Astrocyte of the spinal cord (primary cell): ENCODE measurements around the gene DNAH11.

Experiments used
- DNase-seq: peaks from one replicate; pipeline ENCODE4 v3.0.0; 2011; ENCODE audit warnings: low read depth, low spot score
- H3K4me3 ChIP-seq: 2 replicates; pipeline ENCODE4 v1.5.1; 2011; ENCODE audit warnings: low read depth, mild to moderate bottlenecking, low read length, moderate library complexity
- in situ Hi-C: cut with HindIII; loops from 2 replicates; pipeline ENCODE4 v1.10.0; 2017; ENCODE audit warnings: low sequenced_read_pairs
- TF ChIP-seq, protein P1 (sequence below): IDR thresholded peaks from 2 replicates; pipeline ENCODE4 v1.5.1; 2012; ENCODE audit warnings: low read depth, mild to moderate bottlenecking, low read length, inconsistent platforms

The DNAH11 gene

GRCh38 chr7:21572331-21573313 is 29.8 kb downstream of the DNAH11 start:
- TF ChIP-seq, protein P1, sequence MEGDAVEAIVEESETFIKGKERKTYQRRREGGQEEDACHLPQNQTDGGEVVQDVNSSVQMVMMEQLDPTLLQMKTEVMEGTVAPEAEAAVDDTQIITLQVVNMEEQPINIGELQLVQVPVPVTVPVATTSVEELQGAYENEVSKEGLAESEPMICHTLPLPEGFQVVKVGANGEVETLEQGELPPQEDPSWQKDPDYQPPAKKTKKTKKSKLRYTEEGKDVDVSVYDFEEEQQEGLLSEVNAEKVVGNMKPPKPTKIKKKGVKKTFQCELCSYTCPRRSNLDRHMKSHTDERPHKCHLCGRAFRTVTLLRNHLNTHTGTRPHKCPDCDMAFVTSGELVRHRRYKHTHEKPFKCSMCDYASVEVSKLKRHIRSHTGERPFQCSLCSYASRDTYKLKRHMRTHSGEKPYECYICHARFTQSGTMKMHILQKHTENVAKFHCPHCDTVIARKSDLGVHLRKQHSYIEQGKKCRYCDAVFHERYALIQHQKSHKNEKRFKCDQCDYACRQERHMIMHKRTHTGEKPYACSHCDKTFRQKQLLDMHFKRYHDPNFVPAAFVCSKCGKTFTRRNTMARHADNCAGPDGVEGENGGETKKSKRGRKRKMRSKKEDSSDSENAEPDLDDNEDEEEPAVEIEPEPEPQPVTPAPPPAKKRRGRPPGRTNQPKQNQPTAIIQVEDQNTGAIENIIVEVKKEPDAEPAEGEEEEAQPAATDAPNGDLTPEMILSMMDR: no peak
- in situ Hi-C loops: no loop called here
- DNase-seq: no peak
- no peak overlapping the region for H3K4me3 ChIP-seq

- no peak for DNase-seq
Measured at GRCh38 chr7:21579341-21580072, 36.7 kb downstream of the DNAH11 start.

GRCh38 chr7:21580073-21580521 is 37.3 kb downstream of the DNAH11 start:
- H3K4me3 ChIP-seq: no peak overlapping the region
- in situ Hi-C loops: no loop called here
- TF ChIP-seq, protein P1: no peak
- peak; percentile 85 for DNase-seq

More at GRCh38 chr7:21579341-21580072, 36.7 kb downstream of the DNAH11 start:
- in situ Hi-C loops: no loop called here
- TF ChIP-seq, protein P1: no peak
- H3K4me3 ChIP-seq: no peak overlapping the region

GRCh38 chr7:21585070-21585724 is 42.4 kb downstream of the DNAH11 start:
- H3K4me3 ChIP-seq: no peak overlapping the region
- no peak for DNase-seq
- in situ Hi-C loops: no loop called here
- TF ChIP-seq, protein P1: no peak

- no peak overlapping the region for H3K4me3 ChIP-seq
- TF ChIP-seq, protein P1: no peak
- in situ Hi-C loops: no loop called here
- DNase-seq: no peak
Measured at GRCh38 chr7:21587139-21587784, 44.4 kb downstream of the DNAH11 start.

DNA sequence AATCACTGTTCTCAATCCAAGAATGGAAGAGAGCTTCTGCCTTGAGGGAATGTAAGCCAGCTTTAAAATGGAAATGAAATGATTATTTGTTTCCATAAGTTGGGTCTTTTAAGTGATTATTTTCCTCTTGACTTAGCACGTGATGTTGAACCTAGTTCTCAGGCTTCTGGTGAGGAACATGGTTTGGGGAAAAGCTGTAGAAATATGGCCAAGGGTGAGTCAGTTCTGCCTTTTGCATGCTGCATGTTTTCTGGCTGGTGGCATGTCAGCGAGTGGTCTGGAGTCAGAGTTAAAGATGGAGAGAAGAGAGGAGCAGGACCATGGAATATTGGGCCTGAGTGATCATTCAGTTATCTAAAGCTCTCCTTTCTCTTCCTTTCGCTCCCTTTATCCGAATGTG is 54.0 kb downstream of the DNAH11 start:
- in situ Hi-C loops: no loop called here
- DNase-seq: no peak
- H3K4me3 ChIP-seq: no peak overlapping the region
- TF ChIP-seq, protein P1: no peak
